HG03045 (cell line): Measurements from ENCODE around the gene N4BP2L2.

ENCODE experiments used
- ATAC-seq: cut with Tn5 transposase; IDR thresholded peaks from one replicate; pipeline ENCODE4 v1.9.1; 2021; ENCODE audit warnings: mild to moderate bottlenecking, moderate library complexity; ENCODE audit not compliant: unreplicated experiment

N4BP2L2 gene

GRCh38 chr13:32383836-32384618 lies 154.6 kb downstream of the N4BP2L2 start:
- no peak for ATAC-seq
